Lung (tissue), 12 donors: Measurements from ENCODE around the gene JPT2. TPM values are rescaled to one million over a fixed set of nuclear protein-coding genes. Genes with fewer than 3 reads are reported as not detected.

Source experiments
- ATAC-seq: fragments of 200-7000 bp; cut with Tn5 transposase; one replicate; pipeline ENCODE4 v1.9.1; 2020; ENCODE audit warnings: moderate number of reproducible peaks; ENCODE audit not compliant: insufficient read depth, low FRiP score
- DNase-seq, 3 donors: peaks; one replicate each; pipeline ENCODE4 v3.0.0-alpha.2; 2013 to 2017
- H3K27ac ChIP-seq, 2 donors: one replicate each; pipeline ENCODE4 v1.5.1; 2013; ENCODE audit warnings: mild to moderate bottlenecking in 2 of 2, moderate library complexity in 2 of 2, control low read depth in 1 of 2, inconsistent platforms in 1 of 2, low read depth in 1 of 2, low read length in 1 of 2
- H3K27me3 ChIP-seq, 3 donors: one replicate each; pipeline ENCODE4 v1.5.1; 2013; ENCODE audit warnings: low read length in 2 of 3; ENCODE audit not compliant: control insufficient read depth in 3 of 3, insufficient read depth in 3 of 3
- H3K36me3 ChIP-seq, 4 donors: one replicate each; pipeline ENCODE4 v1.5.1; 2013; ENCODE audit warnings: low read length in 4 of 4, mild to moderate bottlenecking in 1 of 4, moderate library complexity in 1 of 4; ENCODE audit not compliant: control insufficient read depth in 4 of 4, insufficient read depth in 4 of 4
- H3K4me1 ChIP-seq, 5 donors: one replicate each; pipeline ENCODE4 v1.5.1; 2013; ENCODE audit warnings: low read length in 5 of 5, mild to moderate bottlenecking in 2 of 5, moderate library complexity in 1 of 5; ENCODE audit not compliant: control insufficient read depth in 5 of 5, insufficient read depth in 5 of 5
- H3K4me3 ChIP-seq: one replicate; pipeline ENCODE4 v1.5.1; 2013; ENCODE audit warnings: mild to moderate bottlenecking, control low read depth, moderate library complexity
- H3K9ac ChIP-seq, 2 donors: one replicate each; pipeline ENCODE4 v1.5.1; 2013; ENCODE audit warnings: low read length in 2 of 2, control low read depth in 1 of 2; ENCODE audit not compliant: insufficient read depth in 1 of 2
- H3K9me3 ChIP-seq, 4 donors: one replicate each; pipeline ENCODE4 v1.5.1; 2013; ENCODE audit warnings: low read length in 3 of 4, mild to moderate bottlenecking in 1 of 4, moderate library complexity in 1 of 4; ENCODE audit not compliant: control insufficient read depth in 4 of 4, insufficient read depth in 3 of 4
- CTCF ChIP-seq: IDR thresholded peaks from 2 replicates; pipeline ENCODE4 v1.5.1; 2012; ENCODE audit warnings: mild to moderate bottlenecking; ENCODE audit errors: control extremely low read depth, extremely low read depth
- WGBS, 2 donors: extraction: QIAGEN DNeasy Blood & Tissue Kit; methylation state at CpG; one replicate each; pipeline ENCODE4 v1.1.7; 2013; 5-methylcytosine and 5-hydroxymethylcytosine counted together
- polyA plus RNA-seq, 2 donors: library from polyadenylated mRNA; stranded (reverse); fragments of 200-250 nt; gene quantifications; one replicate each; pipeline ENCODE4 v1.2.1, GENCODE V29; 2013
- total RNA-seq, 2 donors: library from RNA; depleted of rRNA in 1 of 2; stranded (reverse); fragments of >200 nt in 1 of 2; gene quantifications; one replicate each; pipeline ENCODE4 v1.2.1, GENCODE V29; 2014 to 2021
- donor health status: control.
- donor health status: control.
- donor health status: Bipolar disorder and iron deficiency.
- donor health status: healthy.
- donor health status: DM: yes; HTN: yes; CAD: no.

The JPT2 gene
- total and polyA plus RNA-seq, 4 donors = 28.7 to 71.9 (median 51.6) TPM

DNA sequence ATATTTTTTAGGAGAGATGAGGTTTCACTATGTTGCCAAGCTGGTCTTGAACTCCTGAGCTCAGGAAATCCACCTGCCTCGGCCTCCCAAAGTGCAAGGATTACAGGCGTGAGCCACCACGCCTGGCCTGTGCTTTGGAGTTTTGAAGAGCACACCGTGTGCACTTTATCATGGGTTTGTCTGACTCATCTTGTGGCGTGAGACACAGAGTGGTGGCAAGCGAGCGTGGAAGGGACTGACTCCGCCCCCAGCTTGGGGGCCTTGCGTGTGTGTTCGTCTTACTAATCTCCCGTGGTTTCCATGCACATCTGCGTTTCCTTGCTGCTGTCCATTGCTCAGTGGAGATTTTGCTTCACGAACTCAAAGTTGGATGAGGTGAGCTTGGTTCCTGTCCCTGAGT, 43.0 kb upstream of the JPT2 start:
- H3K9me3 ChIP-seq = no peaks in the 10 kb centered on the region
- H3K27ac ChIP-seq = no peak overlapping the region
- no peak overlapping the region for H3K9ac ChIP-seq
- H3K27me3 ChIP-seq = no peaks in the 10 kb centered on the region
- no peak for DNase-seq
- H3K4me1 ChIP-seq = no peaks in the 10 kb centered on the region
- 87 to 90% methylated on average over 13 of the region's 13 CpGs for WGBS, 2 donors
- no peak overlapping the region for H3K4me3 ChIP-seq
- no peak for ATAC-seq
- no peak for TF ChIP-seq CTCF
- peaks cover 19 to 51% (median 49%) of the 10 kb centered on the region in 4 donors for H3K36me3 ChIP-seq

DNA sequence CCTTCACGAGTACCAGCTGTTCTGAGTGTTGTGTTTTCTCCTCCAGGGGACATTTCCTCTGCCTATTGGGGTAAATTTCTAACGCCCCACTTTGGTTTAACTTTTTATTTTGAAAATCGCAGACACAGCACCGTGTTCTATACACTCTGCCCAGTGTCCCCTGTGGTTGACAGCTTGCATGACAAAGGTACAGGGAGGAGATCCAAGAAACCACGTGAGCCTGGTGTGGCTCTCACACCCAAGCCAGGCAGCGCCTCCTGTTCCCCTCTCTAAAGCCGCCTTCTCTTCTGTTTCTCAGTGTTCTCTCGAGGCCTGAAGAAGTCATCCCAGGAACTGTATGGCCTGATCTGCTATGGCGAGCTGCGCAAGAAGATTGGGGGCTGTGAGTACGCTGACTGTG, 40.6 kb upstream of the JPT2 start:
- H3K4me1 ChIP-seq = peaks cover 0 to 2% (median 0%) of the 10 kb centered on the region in 5 donors
- TF ChIP-seq CTCF = no peak
- DNase-seq (no peak), ATAC-seq (no peak)
- H3K9ac ChIP-seq = no peak overlapping the region
- 92 to 93% methylated on average over 11 of the region's 11 CpGs for WGBS, 2 donors
- H3K36me3 ChIP-seq = peaks cover 13 to 63% (median 56%) of the 10 kb centered on the region in 4 donors
- no peak overlapping the region for H3K27ac ChIP-seq
- no peaks in the 10 kb centered on the region for H3K9me3 ChIP-seq
- no peak overlapping the region for H3K4me3 ChIP-seq
- H3K27me3 ChIP-seq = no peaks in the 10 kb centered on the region

- H3K4me1 ChIP-seq = peaks cover 0 to 2% (median 0%) of the 10 kb centered on the region in 5 donors
- 92 to 94% methylated on average over 8 of the region's 8 CpGs for WGBS, 2 donors
- H3K36me3 ChIP-seq = peaks cover 6 to 61% (median 53%) of the 10 kb centered on the region in 4 donors
- H3K9me3 ChIP-seq = no peaks in the 10 kb centered on the region
- no peak overlapping the region for H3K27ac ChIP-seq
- no peak overlapping the region for H3K9ac ChIP-seq
- no peak for ATAC-seq
- TF ChIP-seq CTCF = no peak
- H3K27me3 ChIP-seq = no peaks in the 10 kb centered on the region
- DNase-seq = no peak
- no peak overlapping the region for H3K4me3 ChIP-seq
These were observed 39.3 kb upstream of the JPT2 start for GRCh38 chr16:1638757-1639156.

GRCh38 chr16:1639282-1639681, 38.8 kb upstream of the JPT2 start:
- H3K9me3 ChIP-seq = no peaks in the 10 kb centered on the region
- peaks cover 6 to 61% (median 52%) of the 10 kb centered on the region in 4 donors for H3K36me3 ChIP-seq
- 82 to 95% methylated on average over 2 of the region's 2 CpGs for WGBS, 2 donors
- no peak for TF ChIP-seq CTCF
- DNase-seq (no peak), ATAC-seq (no peak)
- peaks cover 0 to 2% (median 0%) of the 10 kb centered on the region in 5 donors for H3K4me1 ChIP-seq
- H3K4me3 ChIP-seq = no peak overlapping the region
- no peak overlapping the region for H3K9ac ChIP-seq
- no peak overlapping the region for H3K27ac ChIP-seq
- H3K27me3 ChIP-seq = no peaks in the 10 kb centered on the region
